ENCODE data around the gene NDUFV1. TPM values are rescaled to one million over a fixed set of nuclear protein-coding genes. Genes with fewer than 3 reads are reported as not detected.
A peak's percentile ranks its signal among the peaks of the same experiment; 100 is the strongest.

The NDUFV1 gene
- total and polyA plus RNA-seq, 10 donors, result 132 to 258 (median 199) TPM

DNA sequence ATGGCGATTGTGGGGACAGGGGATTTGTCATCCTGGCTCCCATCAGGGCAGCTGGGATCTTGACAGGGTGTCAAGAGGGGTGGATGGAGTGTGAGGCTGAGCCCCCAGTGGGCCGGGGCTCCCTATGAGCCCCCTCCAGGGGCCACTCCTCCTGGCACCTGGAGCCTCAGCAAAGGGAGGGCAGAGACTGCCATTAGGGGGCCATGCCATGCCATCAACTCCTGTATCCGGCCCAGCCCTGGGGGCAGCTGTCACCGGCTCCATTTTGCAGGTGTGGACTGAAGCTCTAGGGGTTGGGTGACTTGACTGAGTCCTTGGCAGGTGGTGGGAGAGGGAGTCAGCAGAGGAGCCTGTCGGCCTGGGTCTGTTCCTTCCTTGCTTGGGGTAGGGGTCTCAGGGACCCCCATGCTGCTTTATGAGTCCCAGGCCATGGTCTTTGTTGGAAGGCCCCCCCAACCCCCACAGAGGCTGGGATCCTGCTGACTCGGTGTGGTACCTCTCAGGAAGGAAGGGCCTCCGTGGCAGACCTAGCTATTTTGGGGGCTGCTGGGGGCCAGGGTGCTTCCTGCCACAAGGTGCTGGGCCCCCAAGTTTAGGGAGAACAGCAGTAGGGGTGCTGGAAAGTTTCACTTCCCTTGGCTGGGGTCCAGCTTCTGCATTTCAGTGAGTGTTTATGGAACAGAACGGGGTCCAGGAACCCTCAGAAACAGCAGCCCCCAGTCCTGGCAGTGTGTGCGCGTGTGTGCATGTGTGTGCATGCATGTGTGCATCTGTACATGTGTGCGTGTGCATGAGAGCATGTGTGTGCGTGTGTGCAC is 42.3 kb downstream of the NDUFV1 start:
- intact Hi-C loops (cut with DNase I; ENCODE audit: low total_unique reads), result no loop called here
- peak; percentile 88 for DNase-seq
- peak overlapping the region in 5 of 8 donors; percentile 33 to 68 (median 48) for H3K27ac ChIP-seq
- H3K4me1 ChIP-seq, result peaks cover 38 to 70% (median 58%) of the 10 kb centered on the region in 6 donors
- peaks cover 0 to 23% (median 0%) of the 10 kb centered on the region in 7 donors for H3K27me3 ChIP-seq (replicated peaks in 1 of 7)
- 22 to 42% (median 33%) methylated on average over 10 to 12 of the region's 12 CpGs for WGBS, 5 donors
- H3K9me3 ChIP-seq, result peaks cover 0 to 4% (median 2%) of the 10 kb centered on the region in 8 donors
- H3K4me3 ChIP-seq, result peak overlapping the region in 1 of 8 donors; percentile 39
- TF ChIP-seq POLR2AphosphoS5 (IDR thresholded peaks at IDR 0.05) (peak; percentile 44 to 70 (median 61)), POLR2A (IDR thresholded peaks at IDR 0.05) (no peak)
- no peaks in the 10 kb centered on the region for H3K36me3 ChIP-seq

GRCh38 chr11:67649634-67650510 is 43.1 kb downstream of the NDUFV1 start:
- TF ChIP-seq POLR2A (IDR thresholded peaks at IDR 0.05) (no peak), POLR2AphosphoS5 (IDR thresholded peaks at IDR 0.05) (no peak)
- TF ChIP-seq, protein P1, sequence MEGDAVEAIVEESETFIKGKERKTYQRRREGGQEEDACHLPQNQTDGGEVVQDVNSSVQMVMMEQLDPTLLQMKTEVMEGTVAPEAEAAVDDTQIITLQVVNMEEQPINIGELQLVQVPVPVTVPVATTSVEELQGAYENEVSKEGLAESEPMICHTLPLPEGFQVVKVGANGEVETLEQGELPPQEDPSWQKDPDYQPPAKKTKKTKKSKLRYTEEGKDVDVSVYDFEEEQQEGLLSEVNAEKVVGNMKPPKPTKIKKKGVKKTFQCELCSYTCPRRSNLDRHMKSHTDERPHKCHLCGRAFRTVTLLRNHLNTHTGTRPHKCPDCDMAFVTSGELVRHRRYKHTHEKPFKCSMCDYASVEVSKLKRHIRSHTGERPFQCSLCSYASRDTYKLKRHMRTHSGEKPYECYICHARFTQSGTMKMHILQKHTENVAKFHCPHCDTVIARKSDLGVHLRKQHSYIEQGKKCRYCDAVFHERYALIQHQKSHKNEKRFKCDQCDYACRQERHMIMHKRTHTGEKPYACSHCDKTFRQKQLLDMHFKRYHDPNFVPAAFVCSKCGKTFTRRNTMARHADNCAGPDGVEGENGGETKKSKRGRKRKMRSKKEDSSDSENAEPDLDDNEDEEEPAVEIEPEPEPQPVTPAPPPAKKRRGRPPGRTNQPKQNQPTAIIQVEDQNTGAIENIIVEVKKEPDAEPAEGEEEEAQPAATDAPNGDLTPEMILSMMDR (IDR thresholded peaks at IDR 0.05 in 8 of 11, conservative IDR thresholded peaks at IDR 0.05 in 3 of 11), result no peak
- Histone ChIP-seq H3K4me1 (peaks cover 38 to 66% (median 58%) of the 10 kb centered on the region in 6 donors), H3K27ac (peak overlapping the region; percentile 51 to 83 (median 74)), H3K9me3 (no peaks in the 10 kb centered on the region), H3K27me3 (replicated peaks in 1 of 7) (peaks cover 0 to 23% (median 0%) of the 10 kb centered on the region in 7 donors), H3K36me3 (no peaks in the 10 kb centered on the region), H3K4me3 (peak overlapping the region; percentile 27 to 72 (median 40))
- WGBS, 5 donors, result 70 to 86% (median 75%) methylated on average over 21 to 22 of the region's 22 CpGs
- intact Hi-C loops (cut with DNase I; ENCODE audit: low total_unique reads), result no loop called here
- DNase-seq, result no peak

- Histone ChIP-seq H3K27ac (no peak overlapping the region), H3K9me3 (peaks cover 0 to 18% (median 10%) of the 10 kb centered on the region in 8 donors), H3K36me3 (no peaks in the 10 kb centered on the region), H3K4me1 (peaks cover 20 to 43% (median 36%) of the 10 kb centered on the region in 6 donors), H3K4me3 (no peak overlapping the region), H3K27me3 (replicated peaks in 1 of 7) (peaks cover 0 to 12% (median 0%) of the 10 kb centered on the region in 7 donors)
- WGBS, 5 donors, result 52 to 67% (median 56%) methylated on average over 13 of the region's 13 CpGs
- intact Hi-C loops (cut with DNase I; ENCODE audit: low total_unique reads), result no loop called here
- DNase-seq, result peak; percentile 23
- TF ChIP-seq, protein P1 (IDR thresholded peaks at IDR 0.05 in 8 of 11, conservative IDR thresholded peaks at IDR 0.05 in 3 of 11), result no peak
- TF ChIP-seq POLR2AphosphoS5 (IDR thresholded peaks at IDR 0.05), result no peak
- no peak for TF ChIP-seq POLR2A (IDR thresholded peaks at IDR 0.05)
Observed at GRCh38 chr11:67651976-67652781, 45.4 kb downstream of the NDUFV1 start.

Data from spleen (tissue), 11 donors.